IMR-90 (cell line): Measurements from ENCODE around the gene ITGB5. TPM values are rescaled to one million over a fixed set of nuclear protein-coding genes. Genes with fewer than 3 reads are reported as not detected.

Source experiments
- ATAC-seq: fragments of 200-7000 bp; cut with Tn5 transposase; 2 replicates; pipeline ENCODE4 v1.9.1; 2020; ENCODE audit warnings: low read depth, mild to moderate bottlenecking, moderate library complexity
- BruUV-seq: library from RNA; stranded (reverse); fragments of 400-500 nt; replicated peaks from 2 replicates; lab custom pipeline; 2021; lab: Mats Ljungman, UMichigan
- CTCF ChIA-PET: fragments of 300-600 bp; formaldehyde crosslinking; extraction: SDS; loops from one replicate; lab custom pipeline; 2021; ENCODE audit warnings: antibody characterized with exemption; lab: Yijun Ruan, JAX
- POLR2A ChIA-PET: fragments of 300-600 bp; sonication (Branson Sonifier 250); formaldehyde crosslinking; loops from one replicate; lab custom pipeline; 2022; ENCODE audit warnings: antibody characterized with exemption; ENCODE audit not compliant: unreplicated experiment; lab: Charles Lee
- DNase-seq: peaks from one replicate; pipeline ENCODE4 v3.0.0; 2013
- H2AFZ ChIP-seq: replicated peaks from 2 replicates; pipeline ENCODE3; 2013; ENCODE audit warnings: low read length, mild to moderate bottlenecking; ENCODE audit not compliant: poor library complexity
- H2AK5ac ChIP-seq: 2 replicates; pipeline ENCODE4 v1.6.1; 2013; ENCODE audit warnings: low read depth, low read length, inconsistent platforms
- H2AK9ac ChIP-seq: replicated peaks from 2 replicates; pipeline ENCODE3; 2013; ENCODE audit warnings: mild to moderate bottlenecking, low read depth, low read length, moderate library complexity; ENCODE audit not compliant: poor library complexity
- H2BK120ac ChIP-seq: 2 replicates; pipeline ENCODE4 v1.6.1; 2013; ENCODE audit warnings: low read depth, low read length, inconsistent platforms
- H2BK15ac ChIP-seq: 3 replicates; pipeline ENCODE4 v1.6.1; 2013; ENCODE audit warnings: low read depth, low read length, inconsistent platforms
- H2BK20ac ChIP-seq: 2 replicates; pipeline ENCODE4 v1.6.1; 2013; ENCODE audit warnings: low read depth, mild to moderate bottlenecking, inconsistent platforms, low read length, moderate library complexity
- H2BK5ac ChIP-seq: 2 replicates; pipeline ENCODE4 v1.6.1; 2013; ENCODE audit warnings: mild to moderate bottlenecking, low read depth, low read length, inconsistent platforms; ENCODE audit not compliant: poor library complexity, severe bottlenecking
- H3K14ac ChIP-seq: replicated peaks from 2 replicates; pipeline ENCODE4 v1.6.1; 2013; ENCODE audit warnings: low read depth, low read length, inconsistent platforms
- H3K18ac ChIP-seq: 2 replicates; pipeline ENCODE4 v1.6.1; 2013; ENCODE audit warnings: low read depth, low read length, control low read depth
- H3K23ac ChIP-seq: 2 replicates; pipeline ENCODE4 v1.6.1; 2013; ENCODE audit warnings: low read depth, low read length, inconsistent platforms
- H3K27ac ChIP-seq: 2 replicates; pipeline ENCODE4 v1.5.1; 2013; ENCODE audit warnings: mild to moderate bottlenecking, control low read depth, low read length; ENCODE audit not compliant: insufficient read depth
- H3K27me3 ChIP-seq: 2 replicates; pipeline ENCODE4 v1.6.1; 2013; ENCODE audit warnings: low read length; ENCODE audit not compliant: control insufficient read depth, insufficient read depth
- H3K36me3 ChIP-seq: 2 replicates; pipeline ENCODE4 v1.6.1; 2013; ENCODE audit warnings: low read length, mixed read lengths; ENCODE audit not compliant: control insufficient read depth, insufficient read depth
- H3K4ac ChIP-seq: 2 replicates; pipeline ENCODE4 v1.6.1; 2013; ENCODE audit warnings: low read depth, low read length, inconsistent platforms
- H3K4me1 ChIP-seq: 2 replicates; pipeline ENCODE4 v1.6.1; 2013; ENCODE audit warnings: low read length, mixed read lengths; ENCODE audit not compliant: control insufficient read depth, insufficient read depth
- H3K4me2 ChIP-seq: 2 replicates; pipeline ENCODE4 v1.6.1; 2013; ENCODE audit warnings: low read depth, mild to moderate bottlenecking, control low read depth, low read length, moderate library complexity
- H3K4me3 ChIP-seq: 2 replicates; pipeline ENCODE4 v1.5.1; 2013; ENCODE audit warnings: low read depth, mild to moderate bottlenecking, control low read depth, low read length, moderate library complexity; ENCODE audit not compliant: insufficient read depth
- H3K56ac ChIP-seq: 2 replicates; pipeline ENCODE4 v1.6.1; 2013; ENCODE audit warnings: low read length, inconsistent platforms; ENCODE audit not compliant: insufficient read depth; ENCODE audit errors: extremely low read depth
- H3K79me1 ChIP-seq, 2 experiments: 2 replicates each; pipeline ENCODE4 v1.6.1; 2013; ENCODE audit warnings: low read length in 2 of 2, inconsistent platforms in 1 of 2, low read depth in 1 of 2
- H3K9ac ChIP-seq: 2 replicates; pipeline ENCODE4 v1.6.1; 2013; ENCODE audit warnings: low read depth, low read length, control low read depth
- H3K9me1 ChIP-seq: 2 replicates; pipeline ENCODE4 v1.6.1; 2013; ENCODE audit warnings: low read length, inconsistent platforms; ENCODE audit not compliant: insufficient read depth
- H3K9me3 ChIP-seq: 2 replicates; pipeline ENCODE4 v1.6.1; 2013; ENCODE audit warnings: low read length; ENCODE audit not compliant: control insufficient read depth, insufficient read depth
- H4K20me1 ChIP-seq: 2 replicates; pipeline ENCODE4 v1.6.1; 2013; ENCODE audit warnings: low read length, inconsistent platforms; ENCODE audit not compliant: insufficient read depth
- H4K5ac ChIP-seq: 2 replicates; pipeline ENCODE4 v1.6.1; 2013; ENCODE audit warnings: mild to moderate bottlenecking, low read depth, low read length, control low read depth
- H4K8ac ChIP-seq, 2 experiments: 2 replicates each; pipeline ENCODE4 v1.6.1; 2013; ENCODE audit warnings: low read depth in 2 of 2, low read length in 2 of 2, control low read depth in 1 of 2, inconsistent platforms in 1 of 2
- H4K91ac ChIP-seq: 2 replicates; pipeline ENCODE4 v1.6.1; 2013; ENCODE audit warnings: low read depth, low read length, inconsistent platforms; ENCODE audit not compliant: insufficient read depth
- POLR2A ChIP-seq: IDR thresholded peaks from 2 replicates; pipeline ENCODE4 v1.6.1; 2012; ENCODE audit warnings: mild to moderate bottlenecking, low read depth, low read length
- RAD21 ChIP-seq: IDR thresholded peaks from 2 replicates; pipeline ENCODE4 v1.6.1; 2012; ENCODE audit warnings: low read length, improper control_type of control experiment
- SMC3 ChIP-seq: fragments of 150-350 bp; IDR thresholded peaks from 2 replicates; pipeline ENCODE4 v1.6.1; 2016; ENCODE audit warnings: low read depth, mild to moderate bottlenecking, antibody characterized with exemption, low read length, moderate library complexity
- WGBS, 2 experiments: methylation state at CpG; one replicate each; pipeline versions ENCODE4 v1.1.5 to v1.1.7; 2013; ENCODE audit warnings: missing lambda C conversion rate in 2 of 2; ENCODE audit not compliant: insufficient read length in 1 of 2; ENCODE audit errors: extremely low coverage in 2 of 2; 5-methylcytosine and 5-hydroxymethylcytosine counted together
- dilution Hi-C: fragments of 300-500 bp; cut with HindIII; formaldehyde crosslinking; loops from one replicate; pipeline ENCODE4 v1.14.3; 2018; ENCODE audit warnings: low sequenced_read_pairs; ENCODE audit not compliant: unreplicated experiment
- in situ Hi-C: fragments of 300-500 bp; cut with MboI; formaldehyde crosslinking; loops from 3 replicates; pipeline ENCODE4 v1.14.3; 2019; ENCODE audit warnings: low sequenced_read_pairs, inconsistent platforms, mixed read lengths
- intact Hi-C: fragments of 100-400 bp; cut with micrococcal nuclease; formaldehyde crosslinking; loops from 2 replicates; pipeline ENCODE4 v1.10.0; 2022
- polyA plus RNA-seq, 3 experiments: library from polyadenylated mRNA; depleted of rRNA; stranded (reverse); fragments of >200 nt; gene quantifications; 2 replicates each; pipeline ENCODE4 v1.2.3, GENCODE V29; 2012; ENCODE audit warnings: low replicate concordance in 1 of 3
- total RNA-seq: library from RNA; depleted of rRNA; stranded (reverse); fragments of >200 nt; gene quantifications from 2 replicates; pipeline ENCODE4 v1.2.3, GENCODE V29; 2012
- TF ChIP-seq, protein P1 (sequence below): conservative IDR thresholded peaks from 2 replicates; pipeline ENCODE4 v1.5.1; 2012; ENCODE audit warnings: mild to moderate bottlenecking, low read depth, low read length, improper control_type of control experiment

The ITGB5 gene
- total and polyA plus RNA-seq, 2 of the 4 experiments (the other 2 are of a cell fraction): 85.0 to 101 TPM

DNA sequence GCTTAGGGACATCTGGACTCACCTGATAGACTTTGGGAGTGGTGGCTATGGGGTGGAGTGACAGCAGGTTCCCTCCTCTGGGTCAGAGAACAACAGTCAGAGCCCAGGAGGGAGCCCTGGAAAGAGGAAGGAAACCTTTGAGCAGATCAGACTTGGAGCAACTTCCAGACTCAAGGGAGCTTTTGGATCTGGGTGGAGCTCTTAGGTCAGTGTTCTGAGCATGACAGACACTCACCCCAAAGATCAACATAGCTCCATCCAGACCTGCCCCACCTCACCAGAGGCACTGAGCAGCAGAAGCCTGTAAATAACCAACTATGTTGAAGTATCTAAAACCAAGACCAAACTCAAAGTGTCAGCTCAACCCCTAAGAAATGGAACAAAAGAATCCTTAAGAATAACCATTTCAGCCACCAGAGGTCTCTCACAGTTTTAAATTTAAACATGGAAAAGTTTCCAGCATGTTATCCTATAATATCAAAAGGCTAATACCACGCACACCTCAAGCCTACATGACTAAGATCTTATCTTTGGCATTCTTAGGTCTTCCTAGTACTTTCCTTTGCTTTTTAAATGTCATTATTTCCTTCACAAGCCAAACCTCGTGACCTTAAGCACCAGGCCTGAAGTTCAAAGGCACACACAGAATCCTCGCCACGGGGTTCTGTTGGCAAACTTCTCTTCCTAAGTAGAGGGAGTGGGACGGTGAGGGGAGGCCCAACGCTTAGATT, 100.5 kb downstream of the ITGB5 start:
- TF ChIP-seq SMC3 (peak; percentile 74), POLR2A (no peak), RAD21 (peak; percentile 55)
- TF ChIP-seq, protein P1, sequence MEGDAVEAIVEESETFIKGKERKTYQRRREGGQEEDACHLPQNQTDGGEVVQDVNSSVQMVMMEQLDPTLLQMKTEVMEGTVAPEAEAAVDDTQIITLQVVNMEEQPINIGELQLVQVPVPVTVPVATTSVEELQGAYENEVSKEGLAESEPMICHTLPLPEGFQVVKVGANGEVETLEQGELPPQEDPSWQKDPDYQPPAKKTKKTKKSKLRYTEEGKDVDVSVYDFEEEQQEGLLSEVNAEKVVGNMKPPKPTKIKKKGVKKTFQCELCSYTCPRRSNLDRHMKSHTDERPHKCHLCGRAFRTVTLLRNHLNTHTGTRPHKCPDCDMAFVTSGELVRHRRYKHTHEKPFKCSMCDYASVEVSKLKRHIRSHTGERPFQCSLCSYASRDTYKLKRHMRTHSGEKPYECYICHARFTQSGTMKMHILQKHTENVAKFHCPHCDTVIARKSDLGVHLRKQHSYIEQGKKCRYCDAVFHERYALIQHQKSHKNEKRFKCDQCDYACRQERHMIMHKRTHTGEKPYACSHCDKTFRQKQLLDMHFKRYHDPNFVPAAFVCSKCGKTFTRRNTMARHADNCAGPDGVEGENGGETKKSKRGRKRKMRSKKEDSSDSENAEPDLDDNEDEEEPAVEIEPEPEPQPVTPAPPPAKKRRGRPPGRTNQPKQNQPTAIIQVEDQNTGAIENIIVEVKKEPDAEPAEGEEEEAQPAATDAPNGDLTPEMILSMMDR: peak; percentile 57
- Histone ChIP-seq H2AFZ (no peak overlapping the region), H3K9me1 (peaks cover 19% of the 10 kb centered on the region), H3K36me3 (peaks cover 4% of the 10 kb centered on the region; the same call in 1 of the 2 replicates), H3K9me3 (no peaks in the 10 kb centered on the region), H2BK120ac (peak overlapping the region; percentile 64), H3K14ac (peak overlapping the region; percentile 80; the same call in 1 of the 2 replicates), H3K4me3 (no peak overlapping the region), H2BK15ac (peak overlapping the region; percentile 59; the same call in 1 of the 3 replicates), H3K56ac (no peak overlapping the region), H3K4ac (peak overlapping the region; percentile 78), H3K18ac (peak overlapping the region; percentile 18; the same call in 1 of the 2 replicates), H2AK5ac (peak overlapping the region; percentile 66), H4K20me1 (peaks cover 12% of the 10 kb centered on the region; the same call in 1 of the 2 replicates), H3K27ac (no peak overlapping the region), H3K4me1 (peaks cover 14% of the 10 kb centered on the region), H2BK20ac (peak overlapping the region; percentile 60), H4K91ac (peak overlapping the region; percentile 24; the same call in 1 of the 2 replicates), H2BK5ac (no peak overlapping the region), H3K27me3 (no peaks in the 10 kb centered on the region), H3K4me2 (no peak overlapping the region), H3K9ac (no peak overlapping the region), H3K79me1 (peaks cover 8 to 72% of the 10 kb centered on the region in 2 experiments; a peak in 3 of 4 replicates), H4K8ac (peak overlapping the region in 1 of 2 experiments; percentile 71; a peak in 1 of 4 replicates), H2AK9ac (peak overlapping the region; percentile 74), H3K23ac (no peak overlapping the region; the same call in 1 of the 2 replicates), H4K5ac (no peak overlapping the region; the same call in 1 of the 2 replicates)
- intact Hi-C loops (loop anchor here (1.0 kb wide), 2 partner anchors 99 to 115 kb away; no protein-coding TSS in a partner anchor), in situ Hi-C loops (no loop called here), dilution Hi-C loops (no loop called here)
- CTCF ChIA-PET: interaction anchor here (0.6 to 2.4 kb wide), 10 partner anchors 11 to 801 kb away, joined by 3 to 13 read pairs (median 3); no protein-coding TSS in a partner anchor
- POLR2A ChIA-PET: no interaction called here
- peak; percentile 53 for ATAC-seq
- BruUV-seq: no TSS peak
- peak; percentile 60 for DNase-seq
- WGBS, 2 experiments: no CpG with 5 or more reads among the region's 6 CpGs
